Heart left ventricle (tissue), 16 donors: Measurements from ENCODE around the gene SH3RF3. TPM values are rescaled to one million over a fixed set of nuclear protein-coding genes. Genes with fewer than 3 reads are reported as not detected.

Experiments used
- ATAC-seq, 4 donors: fragments of 200-7000 bp; cut with Tn5 transposase; one replicate each; pipeline ENCODE4 v1.9.1; 2020 to 2022; ENCODE audit warnings: moderate library complexity in 4 of 4, mild to moderate bottlenecking in 3 of 4, moderate number of reproducible peaks in 1 of 4
- DNase-seq, 5 donors: peaks; one replicate each; pipeline ENCODE4 v3.0.0-alpha.2; 2020
- H3K27ac ChIP-seq, 12 donors: fragments of 200-600 bp; sonication (generic) in 4 of 12; one replicate each; pipeline versions ENCODE4 v1.5.0 to v1.8.0; 2016 to 2022; ENCODE audit warnings: mild to moderate bottlenecking in 2 of 12
- H3K27me3 ChIP-seq, 9 donors: fragments of 200-600 bp; sonication (generic) in 2 of 9; one replicate each; pipeline versions ENCODE4 v1.5.1 to v1.8.0; 2016 to 2022; ENCODE audit warnings: mild to moderate bottlenecking in 3 of 9
- H3K36me3 ChIP-seq, 9 donors: fragments of 200-600 bp; sonication (generic) in 2 of 9; one replicate each; pipeline versions ENCODE4 v1.5.0 to v1.8.0; 2018 to 2022; ENCODE audit warnings: mild to moderate bottlenecking in 2 of 9
- H3K4me1 ChIP-seq, 12 donors: fragments of 200-600 bp; sonication (generic) in 4 of 12; one replicate each; pipeline versions ENCODE4 v1.5.0 to v1.8.0; 2016 to 2022; ENCODE audit warnings: mild to moderate bottlenecking in 3 of 12
- H3K4me3 ChIP-seq, 12 donors: fragments of 200-600 bp; sonication (generic) in 4 of 12; one replicate each; pipeline versions ENCODE4 v1.5.0 to v1.8.0; 2017 to 2022; ENCODE audit warnings: mild to moderate bottlenecking in 9 of 12, moderate library complexity in 4 of 12
- H3K9me3 ChIP-seq, 12 donors: fragments of 200-600 bp; sonication (generic) in 4 of 12; one replicate each; pipeline versions ENCODE4 v1.5.0 to v1.8.0; 2016 to 2022; ENCODE audit warnings: mild to moderate bottlenecking in 1 of 12
- POLR2A ChIP-seq, 2 donors: fragments of 450-650 bp; IDR thresholded peaks; one replicate each; pipeline ENCODE4 v1.6.1; 2017; ENCODE audit warnings: antibody characterized with exemption in 2 of 2, mild to moderate bottlenecking in 2 of 2, moderate library complexity in 2 of 2
- WGBS, 4 donors: extraction: QIAGEN DNeasy Blood & Tissue Kit in 2 of 4; methylation state at CpG; one replicate each; pipeline versions ENCODE4 v1.1.5 to v1.1.7; 2013 to 2018; 5-methylcytosine and 5-hydroxymethylcytosine counted together
- intact Hi-C, 10 donors: fragments of 100-400 bp; cut with DNase I; formaldehyde crosslinking; loops; one replicate each; pipeline versions ENCODE4 v1.11.1 to v1.14.2; 2022
- polyA plus RNA-seq, 2 donors: library from polyadenylated mRNA; stranded (reverse); fragments of 200-250 nt; gene quantifications; one replicate each; pipeline ENCODE4 v1.2.3, GENCODE V29; 2013
- total RNA-seq, 9 donors: library from RNA; depleted of rRNA in 2 of 9; stranded (reverse); fragments of >200 nt in 2 of 9; fragmentation: NEBNext Ultra II Directional in 3 of 9; extraction: Animal tissue kit (Norgen Biotek cat#: 25700) in 3 of 9; gene quantifications; one replicate each; pipeline versions ENCODE4 v1.1.0 to v1.2.4, GENCODE V29; 2016 to 2023
- TF ChIP-seq, protein P1 (sequence below), 12 donors: fragments of 200-600 bp; sonication (generic) in 4 of 12; IDR thresholded peaks; one replicate each; pipeline versions ENCODE4 v1.5.0 to v1.8.0; 2018 to 2022; ENCODE audit warnings: antibody characterized with exemption in 12 of 12, mild to moderate bottlenecking in 5 of 12
- donor health status: ischemic (EF 13 %, LVEDD 7.1; RV severe dilation, severe dysfunction).
- donor health status: healthy with polysubstance abuse.
- donor health status: DM: no; HTN: yes; CAD: no.
- donor health status: DM: no; HTN: no; CAD: no.
- donor health status: ischemic (EF 25% LVEDD 6.9; RV normal size, moderate dysfunction).
- donor health status: ischemic (EF 25% LVEDD 5.7; RV mildly dilated, moderate dysfunction).
- donor health status: healthy.
- donor health status: DM: yes; HTN: yes; CAD: no.
- donor health status: ischemic (EF 35%, LVEDD 5.7; RV mildly dilated, moderate dysfunction).
- donor health status: nonischemic (EF 11% LVEDD 7.7; RV severe dilation, severe dysfunction).
- donor health status: DM: yes; HTN: yes; CAD: no.
- donor health status: PGD.
- donor health status: ischemic (EF 29% LVEDD 5.4; RV normal size, mild dysfunction).
- donor health status: nonischemic (EF 23%, LVEDD 6.1; RV moderate dilation, normal function).

Gene SH3RF3
- total and polyA plus RNA-seq, 11 donors = 5.2 to 15.7 (median 7.9) TPM

DNA sequence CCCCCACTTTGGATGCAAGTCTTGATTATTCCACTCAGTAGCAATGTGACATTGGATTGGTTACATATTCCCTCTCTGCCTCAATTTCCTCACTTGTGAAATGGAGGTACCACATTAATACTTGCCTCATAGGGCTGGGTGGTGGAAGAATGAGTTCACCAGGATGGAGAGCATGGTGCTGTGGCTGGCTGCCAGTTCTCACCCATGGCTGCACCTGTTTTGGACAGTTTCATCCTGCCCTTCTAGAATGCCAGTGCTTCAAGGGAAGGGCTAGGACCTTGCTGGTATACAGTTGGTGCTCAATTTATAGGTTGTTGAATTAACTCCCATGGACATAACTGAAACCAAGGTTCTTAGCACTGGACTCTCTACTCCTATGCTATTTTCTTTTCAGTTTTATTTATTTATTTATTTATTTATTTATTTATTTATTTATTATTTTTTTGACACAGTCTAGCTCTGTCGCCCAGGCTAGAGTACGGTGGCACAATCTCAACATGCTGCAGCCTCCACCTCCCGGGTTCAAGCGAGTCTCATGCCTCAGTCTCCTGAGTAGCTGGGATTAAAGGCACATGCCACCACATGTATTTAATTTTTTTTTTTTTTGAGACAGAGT is 5.3 kb upstream of the SH3RF3 start:
- intact Hi-C loops = loop anchor here in 4 of 10 donors (10.0 kb wide), 4 partner anchors 81 to 271 kb away; no protein-coding TSS in a partner anchor
- no peak overlapping the region for H3K4me3 ChIP-seq
- ATAC-seq (no peak), DNase-seq (no peak)
- no peaks in the 10 kb centered on the region for H3K9me3 ChIP-seq
- H3K27me3 ChIP-seq = peaks cover 0 to 8% (median 0%) of the 10 kb centered on the region in 9 donors
- 94 to 97% (median 95%) methylated on average over 4 of the region's 4 CpGs for WGBS, 4 donors
- TF ChIP-seq, protein P1, sequence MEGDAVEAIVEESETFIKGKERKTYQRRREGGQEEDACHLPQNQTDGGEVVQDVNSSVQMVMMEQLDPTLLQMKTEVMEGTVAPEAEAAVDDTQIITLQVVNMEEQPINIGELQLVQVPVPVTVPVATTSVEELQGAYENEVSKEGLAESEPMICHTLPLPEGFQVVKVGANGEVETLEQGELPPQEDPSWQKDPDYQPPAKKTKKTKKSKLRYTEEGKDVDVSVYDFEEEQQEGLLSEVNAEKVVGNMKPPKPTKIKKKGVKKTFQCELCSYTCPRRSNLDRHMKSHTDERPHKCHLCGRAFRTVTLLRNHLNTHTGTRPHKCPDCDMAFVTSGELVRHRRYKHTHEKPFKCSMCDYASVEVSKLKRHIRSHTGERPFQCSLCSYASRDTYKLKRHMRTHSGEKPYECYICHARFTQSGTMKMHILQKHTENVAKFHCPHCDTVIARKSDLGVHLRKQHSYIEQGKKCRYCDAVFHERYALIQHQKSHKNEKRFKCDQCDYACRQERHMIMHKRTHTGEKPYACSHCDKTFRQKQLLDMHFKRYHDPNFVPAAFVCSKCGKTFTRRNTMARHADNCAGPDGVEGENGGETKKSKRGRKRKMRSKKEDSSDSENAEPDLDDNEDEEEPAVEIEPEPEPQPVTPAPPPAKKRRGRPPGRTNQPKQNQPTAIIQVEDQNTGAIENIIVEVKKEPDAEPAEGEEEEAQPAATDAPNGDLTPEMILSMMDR (IDR thresholded peaks at IDR 0.05) = no peak
- no peak for TF ChIP-seq POLR2A (IDR thresholded peaks at IDR 0.05)
- H3K4me1 ChIP-seq = peaks cover 0 to 13% (median 6%) of the 10 kb centered on the region in 12 donors
- H3K27ac ChIP-seq = no peak overlapping the region
- no peaks in the 10 kb centered on the region for H3K36me3 ChIP-seq

DNA sequence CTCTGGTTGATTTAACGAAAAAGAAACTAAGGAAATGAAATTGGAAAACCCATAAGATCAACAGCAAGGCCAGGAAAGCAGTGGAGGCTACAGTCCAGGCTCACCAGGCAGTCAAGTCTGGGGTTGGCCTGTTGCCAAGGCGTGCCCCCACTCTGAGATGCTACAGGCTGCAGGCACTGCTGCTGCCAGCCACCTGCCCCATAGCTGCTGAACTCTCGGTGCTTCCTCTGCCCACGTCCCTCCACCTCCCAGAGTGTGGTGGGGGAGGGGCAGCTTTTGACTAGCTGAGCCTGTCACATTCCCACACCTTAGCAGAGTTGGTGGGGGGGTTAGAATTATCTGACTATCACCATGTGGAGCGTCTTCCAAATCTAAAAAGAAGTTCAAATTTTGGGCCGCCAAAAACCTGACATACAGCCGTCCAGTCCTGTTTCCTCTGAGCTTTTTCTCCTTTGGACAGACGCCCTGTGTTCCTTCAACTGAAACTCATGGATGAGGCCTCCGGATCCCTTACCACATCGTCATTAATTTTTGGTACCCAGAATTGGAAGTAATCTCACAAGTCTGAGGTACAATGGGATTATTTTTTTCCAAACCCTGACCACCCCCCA is 3.9 kb upstream of the SH3RF3 start:
- WGBS, 4 donors = 68 to 76% (median 73%) methylated on average over 10 of the region's 10 CpGs
- Histone ChIP-seq H3K4me1 (peaks cover 0 to 27% (median 8%) of the 10 kb centered on the region in 12 donors), H3K9me3 (no peaks in the 10 kb centered on the region), H3K36me3 (no peaks in the 10 kb centered on the region), H3K27ac (no peak overlapping the region), H3K27me3 (peaks cover 0 to 12% (median 0%) of the 10 kb centered on the region in 9 donors), H3K4me3 (no peak overlapping the region)
- intact Hi-C loops = loop anchor here in 7 of 10 donors (5.0 to 10.0 kb wide), 12 partner anchors 37 to 487 kb away; partner anchors contain the start of genes SEPTIN10 (in 1 of the 7) and SOWAHC (in 1 of the 7)
- TF ChIP-seq, protein P1 (IDR thresholded peaks at IDR 0.05) = no peak
- no peak for TF ChIP-seq POLR2A (IDR thresholded peaks at IDR 0.05)
- ATAC-seq (no peak), DNase-seq (no peak)

DNA sequence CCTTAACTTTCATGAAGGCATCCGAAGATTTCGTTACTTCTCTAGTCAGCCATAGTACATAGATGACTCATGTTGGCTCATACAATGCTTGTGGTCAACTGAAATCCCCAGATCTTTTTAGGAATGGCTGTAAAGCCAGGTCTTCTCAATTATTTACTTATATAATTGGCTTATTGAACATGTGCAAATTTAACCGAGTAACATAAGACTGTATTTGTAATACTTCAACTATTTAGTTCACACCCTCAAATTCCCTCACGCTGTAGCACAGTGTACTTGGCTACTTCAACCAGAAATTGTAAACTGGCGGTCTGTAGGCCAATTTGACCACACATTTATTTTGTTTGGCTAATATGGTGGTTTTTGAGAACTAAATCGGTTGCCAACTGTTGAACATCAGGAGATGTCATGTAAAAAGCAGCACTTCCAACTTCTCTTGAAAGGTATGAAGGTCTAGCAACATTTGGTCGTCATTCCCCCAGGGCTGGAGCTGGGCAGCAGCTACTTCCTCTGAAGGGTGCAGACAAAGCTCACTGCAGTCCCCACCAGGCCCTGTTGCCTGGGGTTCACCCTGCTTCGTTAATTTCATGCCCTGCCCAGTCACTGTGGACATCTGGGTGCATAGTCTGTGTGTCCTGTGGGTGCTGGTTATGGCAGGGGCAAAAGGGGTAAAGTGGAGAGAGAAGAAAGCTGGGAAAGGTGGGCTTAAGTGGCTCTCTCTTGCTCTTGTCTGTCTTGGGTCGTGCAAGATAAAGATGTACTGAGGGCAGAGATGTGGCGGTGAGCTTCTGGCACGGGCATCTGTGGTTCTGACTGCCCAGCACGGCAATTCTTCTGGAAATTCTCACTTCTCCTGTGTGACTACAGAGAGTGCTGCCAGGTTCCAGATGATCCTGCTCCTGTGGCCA is 3.2 kb upstream of the SH3RF3 start:
- ATAC-seq (no peak), DNase-seq (no peak)
- H3K27ac ChIP-seq = no peak overlapping the region
- TF ChIP-seq POLR2A (IDR thresholded peaks at IDR 0.05) = no peak
- H3K4me1 ChIP-seq = peaks cover 0 to 34% (median 15%) of the 10 kb centered on the region in 12 donors
- intact Hi-C loops = loop anchor here in 8 of 10 donors (1.0 to 10.0 kb wide), 15 partner anchors 36 to 486 kb away; partner anchors contain the start of genes SEPTIN10 (in 1 of the 8) and SOWAHC (in 1 of the 8)
- no peaks in the 10 kb centered on the region for H3K36me3 ChIP-seq
- H3K27me3 ChIP-seq = peaks cover 0 to 15% (median 0%) of the 10 kb centered on the region in 9 donors
- H3K9me3 ChIP-seq = no peaks in the 10 kb centered on the region
- H3K4me3 ChIP-seq = no peak overlapping the region
- 83 to 90% (median 87%) methylated on average over 12 of the region's 12 CpGs for WGBS, 4 donors

DNA sequence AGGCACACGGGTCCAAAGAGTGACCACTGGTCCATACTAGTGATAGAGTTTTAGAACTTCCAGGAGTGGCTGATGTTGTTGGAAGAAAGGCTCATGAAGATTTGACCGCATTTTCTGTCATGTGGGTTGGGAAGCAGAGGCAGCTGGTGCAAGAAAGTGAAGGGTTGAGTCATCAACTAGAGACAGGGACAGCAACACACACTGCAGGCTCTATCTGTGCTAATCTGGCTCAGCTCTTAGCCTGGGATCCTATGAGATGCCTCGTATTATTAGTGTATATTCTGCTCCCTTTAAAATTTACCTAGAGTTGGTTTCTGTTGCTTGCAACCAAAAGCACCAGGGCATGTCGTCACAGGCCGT is 2.5 kb upstream of the SH3RF3 start:
- ATAC-seq (no peak), DNase-seq (no peak)
- no peaks in the 10 kb centered on the region for H3K9me3 ChIP-seq
- TF ChIP-seq, protein P1 (IDR thresholded peaks at IDR 0.05) = no peak
- no peak for TF ChIP-seq POLR2A (IDR thresholded peaks at IDR 0.05)
- peaks cover 0 to 15% (median 0%) of the 10 kb centered on the region in 9 donors for H3K27me3 ChIP-seq
- H3K36me3 ChIP-seq = no peaks in the 10 kb centered on the region
- H3K4me1 ChIP-seq = peaks cover 0 to 35% (median 18%) of the 10 kb centered on the region in 12 donors
- WGBS, 4 donors = 90 to 93% (median 91%) methylated on average over 5 of the region's 5 CpGs
- intact Hi-C loops = loop anchor here in 8 of 10 donors (1.0 to 10.0 kb wide), 15 partner anchors 36 to 486 kb away; partner anchors contain the start of genes SEPTIN10 (in 1 of the 8) and SOWAHC (in 1 of the 8)
- H3K27ac ChIP-seq = no peak overlapping the region
- H3K4me3 ChIP-seq = no peak overlapping the region
